H4 (cell line): ENCODE data around the gene GAS6. TPM values are rescaled to one million over a fixed set of nuclear protein-coding genes. Genes with fewer than 3 reads are reported as not detected.

Experiments
- DNase-seq: peaks from one replicate; pipeline ENCODE4 v3.0.0-alpha.2; 2015; ENCODE audit warnings: low spot score
- total RNA-seq: library from RNA; depleted of rRNA; stranded (reverse); fragments of >200 nt; shearing (Covaris generic); gene quantifications from 2 replicates; pipeline ENCODE4 v1.2.3, GENCODE V29; 2014

Gene GAS6
- total RNA-seq, 1 experiment from 2014 or later = 6.4 TPM

- DNase-seq = no peak
Measured at GRCh38 chr13:113887700-113888201, 23.9 kb upstream of the GAS6 start.

- DNase-seq = no peak
Measured at GRCh38 chr13:113886561-113887112, 22.8 kb upstream of the GAS6 start.

GRCh38 chr13:113884821-113885220, 20.9 kb upstream of the GAS6 start:
- DNase-seq = no peak

- no peak for DNase-seq
Measured at GRCh38 chr13:113883921-113884804, 20.3 kb upstream of the GAS6 start.

- no peak for DNase-seq
Measured at GRCh38 chr13:113883314-113883811, 19.5 kb upstream of the GAS6 start.

GRCh38 chr13:113882716-113883115, 18.8 kb upstream of the GAS6 start:
- no peak for DNase-seq

GRCh38 chr13:113882267-113882630, 18.4 kb upstream of the GAS6 start:
- no peak for DNase-seq

- no peak for DNase-seq
Measured at GRCh38 chr13:113881614-113882266, 17.9 kb upstream of the GAS6 start.

GRCh38 chr13:113880651-113881611, 17.1 kb upstream of the GAS6 start:
- peak; percentile 14 for DNase-seq

GRCh38 chr13:113879494-113880360, 15.9 kb upstream of the GAS6 start:
- DNase-seq = no peak

GRCh38 chr13:113879017-113879416, 15.1 kb upstream of the GAS6 start:
- DNase-seq = no peak

GRCh38 chr13:113877149-113877990, 13.5 kb upstream of the GAS6 start:
- no peak for DNase-seq

- DNase-seq = no peak
Measured at GRCh38 chr13:113876346-113877148, 12.7 kb upstream of the GAS6 start.

- DNase-seq = no peak
Measured at GRCh38 chr13:113875837-113876281, 12.0 kb upstream of the GAS6 start.

GRCh38 chr13:113875429-113875815, 11.5 kb upstream of the GAS6 start:
- no peak for DNase-seq

GRCh38 chr13:113874579-113875428, 10.9 kb upstream of the GAS6 start:
- no peak for DNase-seq

- no peak for DNase-seq
Measured at GRCh38 chr13:113874177-113874576, 10.3 kb upstream of the GAS6 start.

GRCh38 chr13:113869263-113869662, 5.4 kb upstream of the GAS6 start:
- no peak for DNase-seq
